Natural killer cell treated with Interleukin-12 subunit alpha and Interleukin-12 subunit beta and Interleukin-15 and Interleukin-18, amount 100 ng/mL, for 72 hours (primary cell): Measurements from ENCODE around the gene CIB1. TPM values are rescaled to one million over a fixed set of nuclear protein-coding genes. Genes with fewer than 3 reads are reported as not detected.

Experiments
- ATAC-seq, 2 donors: fragments of 150-1000 bp; cut with Tn5 transposase in 1 of 2; sonication (Bioruptor Pico), chemical (Tn5 transposase) in 1 of 2; 2 replicates each; pipeline ENCODE4 v1.10.0; 2021
- DNase-seq: peaks from one replicate; pipeline ENCODE4 v3.0.0; 2022; ENCODE audit warnings: low spot score
- H3K27ac Mint-ChIP-seq, 2 donors: 1 replicate in 1 of 2; 2 replicates in 1 of 2; pipeline ENCODE4 v1.8.0; 2022; ENCODE audit warnings: mixed read lengths in 2 of 2, mild to moderate bottlenecking in 1 of 2, moderate library complexity in 1 of 2
- H3K27me3 Mint-ChIP-seq, 2 donors: 1 replicate in 1 of 2; 2 replicates in 1 of 2; pipeline ENCODE4 v1.8.0; 2022; ENCODE audit warnings: mixed read lengths in 2 of 2
- H3K36me3 Mint-ChIP-seq: one replicate; pipeline ENCODE4 v1.8.0; 2022; ENCODE audit warnings: mixed read lengths
- H3K4me1 Mint-ChIP-seq, 2 donors: 1 replicate in 1 of 2; 2 replicates in 1 of 2; pipeline ENCODE4 v1.8.0; 2022; ENCODE audit warnings: low read depth in 2 of 2, mixed read lengths in 2 of 2, mild to moderate bottlenecking in 1 of 2
- H3K4me3 Mint-ChIP-seq: one replicate; pipeline ENCODE4 v1.8.0; 2022; ENCODE audit warnings: mixed read lengths
- H3K9me3 Mint-ChIP-seq: 2 replicates; pipeline ENCODE4 v1.8.0; 2022; ENCODE audit warnings: mixed read lengths
- total RNA-seq, 2 donors: library from RNA; stranded (reverse); gene quantifications; one replicate each; pipeline ENCODE4 v1.2.3, GENCODE V29; 2022

CIB1 gene
- total RNA-seq, 2 donors from 2014 or later = 86.1 to 119 TPM

GRCh38 chr15:90217671-90218394, 15.9 kb downstream of the CIB1 start:
- ATAC-seq (no peak), DNase-seq (no peak)
- Mint-ChIP-seq H3K36me3 (no peaks in the 10 kb centered on the region), H3K4me1 (peaks cover 0 to 7% of the 10 kb centered on the region in 2 donors), H3K27me3 (no peaks in the 10 kb centered on the region), H3K27ac (no peak overlapping the region), H3K4me3 (no peak overlapping the region), H3K9me3 (no peaks in the 10 kb centered on the region)

DNA sequence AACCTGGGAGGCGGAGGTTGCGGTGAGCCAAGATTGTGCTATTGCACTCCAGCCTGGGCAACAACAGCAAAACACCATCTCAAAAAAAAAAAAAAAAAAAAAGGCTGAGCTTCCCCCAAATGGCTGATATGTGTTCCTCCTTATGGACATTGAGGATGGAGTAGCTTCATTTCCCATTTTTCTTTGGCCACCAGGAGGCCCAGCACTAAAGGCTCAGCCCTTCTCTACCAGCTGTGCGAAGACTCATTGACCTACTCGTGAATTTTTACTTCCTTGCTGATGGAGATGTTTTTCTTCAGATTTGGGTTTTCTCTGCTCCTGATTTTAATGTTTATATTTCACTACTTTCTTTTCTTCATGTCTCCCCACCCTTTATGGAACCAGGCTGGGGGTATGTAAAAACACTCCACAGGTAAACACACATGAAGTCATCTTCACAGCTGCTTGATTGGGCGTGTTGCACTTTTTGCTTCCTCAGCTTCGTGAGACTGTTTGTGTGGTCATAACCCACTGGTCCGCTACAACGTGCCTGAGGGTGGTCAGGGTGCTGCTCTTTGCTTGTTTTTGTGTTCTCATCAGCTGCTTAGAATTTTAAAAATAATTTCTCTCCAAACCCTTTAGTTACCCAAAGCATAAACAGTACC, 19.1 kb downstream of the CIB1 start:
- no peaks in the 10 kb centered on the region for H3K9me3 Mint-ChIP-seq
- peak overlapping the region in 1 of 2 donors; percentile 45 for H3K27ac Mint-ChIP-seq
- DNase-seq = no peak
- H3K4me3 Mint-ChIP-seq = no peak overlapping the region
- no peak for ATAC-seq
- H3K27me3 Mint-ChIP-seq = no peaks in the 10 kb centered on the region
- peaks cover 12% of the 10 kb centered on the region in 2 donors for H3K4me1 Mint-ChIP-seq
- H3K36me3 Mint-ChIP-seq = peaks cover 6% of the 10 kb centered on the region

- Mint-ChIP-seq H3K27me3 (no peaks in the 10 kb centered on the region), H3K27ac (no peak overlapping the region), H3K4me1 (peaks cover 16% of the 10 kb centered on the region in 2 donors), H3K4me3 (no peak overlapping the region), H3K36me3 (peaks cover 7% of the 10 kb centered on the region), H3K9me3 (no peaks in the 10 kb centered on the region)
- ATAC-seq = no peak
- no peak for DNase-seq
Measured at GRCh38 chr15:90213818-90214204, 19.9 kb downstream of the CIB1 start.

GRCh38 chr15:90213122-90213817, 20.5 kb downstream of the CIB1 start:
- Mint-ChIP-seq H3K4me3 (no peak overlapping the region), H3K36me3 (peaks cover 7% of the 10 kb centered on the region), H3K27ac (no peak overlapping the region), H3K9me3 (no peaks in the 10 kb centered on the region), H3K4me1 (peaks cover 16% of the 10 kb centered on the region in 2 donors), H3K27me3 (no peaks in the 10 kb centered on the region)
- ATAC-seq (peak; percentile 21 to 44), DNase-seq (no peak)

DNA sequence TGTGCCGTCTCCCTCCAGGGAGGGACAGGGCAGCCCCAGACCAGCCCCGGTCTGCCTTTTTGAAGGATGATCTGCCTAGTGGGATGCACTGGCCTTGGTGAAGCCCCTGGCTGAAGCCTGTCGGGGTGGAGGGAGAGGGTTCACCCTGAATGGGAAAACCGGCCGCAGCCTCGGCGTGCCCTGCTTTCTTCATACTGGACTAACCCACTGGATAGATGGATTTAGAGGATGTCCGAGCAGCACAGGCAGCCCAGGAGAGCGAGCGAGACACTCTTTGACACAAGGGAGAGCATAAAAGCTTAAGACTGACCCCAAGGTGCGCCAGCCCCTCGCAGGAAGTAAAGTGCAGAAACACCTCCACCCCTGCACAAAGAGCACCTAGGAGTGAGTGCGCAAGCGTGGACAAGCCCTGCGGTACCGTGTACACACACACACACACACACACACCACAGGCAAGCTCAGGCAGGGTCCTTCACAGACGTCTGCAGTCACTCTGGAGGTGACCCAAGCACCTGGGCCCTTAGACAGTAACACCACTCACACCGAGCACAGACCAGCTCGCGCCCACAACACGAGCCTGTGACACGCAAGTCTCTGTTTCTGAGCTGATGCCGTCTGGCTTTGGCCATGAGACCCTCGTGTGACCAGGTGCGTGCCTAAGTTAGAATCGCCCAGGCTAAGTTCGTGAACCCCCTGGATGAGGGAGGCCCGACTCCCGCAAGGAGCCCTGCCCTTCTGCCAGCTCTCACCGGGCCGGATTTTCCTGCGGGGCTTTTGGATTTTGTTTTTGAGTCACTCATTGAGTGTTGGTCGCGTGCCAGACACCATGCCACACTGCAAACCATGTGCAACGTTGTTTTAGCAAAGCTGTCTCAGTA, 21.3 kb downstream of the CIB1 start:
- Mint-ChIP-seq H3K27ac (no peak overlapping the region), H3K9me3 (no peaks in the 10 kb centered on the region), H3K27me3 (no peaks in the 10 kb centered on the region)

GRCh38 chr15:90211440-90212143, 22.1 kb downstream of the CIB1 start:
- H3K4me3 Mint-ChIP-seq = no peak overlapping the region
- no peak overlapping the region for H3K27ac Mint-ChIP-seq
- peak in 1 of 2 donors; percentile 25 for ATAC-seq
- H3K9me3 Mint-ChIP-seq = no peaks in the 10 kb centered on the region
- H3K36me3 Mint-ChIP-seq = peaks cover 7% of the 10 kb centered on the region
- DNase-seq = no peak
- H3K27me3 Mint-ChIP-seq = no peaks in the 10 kb centered on the region
- peaks cover 16 to 17% of the 10 kb centered on the region in 2 donors for H3K4me1 Mint-ChIP-seq

More for the DNA sequence above, 21.3 kb downstream of the CIB1 start:
- H3K36me3 Mint-ChIP-seq = peaks cover 7% of the 10 kb centered on the region
- ATAC-seq (no peak), DNase-seq (no peak)
- no peak overlapping the region for H3K4me3 Mint-ChIP-seq
- H3K4me1 Mint-ChIP-seq = peaks cover 16% of the 10 kb centered on the region in 2 donors

- Mint-ChIP-seq H3K4me1 (peaks cover 18 to 20% of the 10 kb centered on the region in 2 donors), H3K27ac (no peak overlapping the region), H3K27me3 (no peaks in the 10 kb centered on the region), H3K9me3 (no peaks in the 10 kb centered on the region), H3K36me3 (peaks cover 7% of the 10 kb centered on the region), H3K4me3 (no peak overlapping the region)
- DNase-seq (no peak), ATAC-seq (no peak)
Measured at GRCh38 chr15:90211009-90211408, 22.7 kb downstream of the CIB1 start.

DNA sequence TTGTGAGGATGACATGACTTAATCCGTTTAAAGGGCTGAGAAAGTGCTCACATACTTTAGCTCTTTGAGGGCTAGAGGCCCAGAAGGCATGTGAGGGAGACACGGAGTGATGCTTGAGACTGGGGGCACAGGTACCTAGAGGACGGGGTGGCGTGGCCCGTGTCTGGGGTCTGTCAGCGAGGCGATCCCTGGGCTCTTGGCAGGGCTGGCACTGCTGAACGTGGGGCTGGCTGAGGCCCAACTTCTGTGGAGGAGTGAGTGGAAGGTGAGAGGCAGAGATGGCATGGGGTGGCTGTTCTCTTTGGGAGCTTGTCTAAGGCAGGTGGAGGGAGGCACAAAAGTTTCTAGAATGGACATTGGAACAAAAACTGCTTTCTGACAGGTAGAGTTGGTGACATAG, 23.1 kb downstream of the CIB1 start:
- Mint-ChIP-seq H3K4me1 (peaks cover 18 to 20% of the 10 kb centered on the region in 2 donors), H3K36me3 (peaks cover 7% of the 10 kb centered on the region), H3K27me3 (no peaks in the 10 kb centered on the region), H3K9me3 (no peaks in the 10 kb centered on the region), H3K4me3 (no peak overlapping the region), H3K27ac (no peak overlapping the region)
- no peak for ATAC-seq
- no peak for DNase-seq

- peak in 1 of 2 donors; percentile 56 for ATAC-seq
- no peaks in the 10 kb centered on the region for H3K27me3 Mint-ChIP-seq
- DNase-seq = no peak
- H3K4me1 Mint-ChIP-seq = peaks cover 14 to 20% of the 10 kb centered on the region in 2 donors
- H3K9me3 Mint-ChIP-seq = no peaks in the 10 kb centered on the region
- H3K27ac Mint-ChIP-seq = peak overlapping the region in 1 of 2 donors; percentile 77
- peak overlapping the region; percentile 67 for H3K4me3 Mint-ChIP-seq
- H3K36me3 Mint-ChIP-seq = peaks cover 7% of the 10 kb centered on the region
Measured at GRCh38 chr15:90209591-90209990, 24.1 kb downstream of the CIB1 start.

DNA sequence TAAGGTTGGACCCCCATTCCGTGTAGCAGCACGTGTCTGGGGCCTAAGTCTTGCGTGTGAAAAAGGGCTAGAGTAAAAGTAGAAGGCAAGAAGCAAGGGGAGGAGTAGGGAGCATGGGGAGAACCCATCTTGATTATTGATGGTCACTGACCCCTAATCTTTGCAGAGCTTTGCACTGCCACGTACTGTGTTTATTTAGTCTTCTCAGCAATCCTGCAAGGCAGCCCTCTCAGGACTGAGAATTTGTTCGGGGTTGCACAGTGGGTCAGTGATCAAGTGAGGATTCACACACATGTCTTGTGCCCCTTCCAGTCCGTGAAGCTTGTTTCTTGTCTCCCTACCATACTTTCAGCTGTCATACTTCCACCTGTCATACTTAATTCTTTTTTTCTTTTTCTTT, 25.4 kb downstream of the CIB1 start:
- Mint-ChIP-seq H3K27me3 (no peaks in the 10 kb centered on the region), H3K4me3 (no peak overlapping the region), H3K4me1 (peaks cover 14 to 20% of the 10 kb centered on the region in 2 donors), H3K36me3 (peaks cover 7% of the 10 kb centered on the region), H3K9me3 (no peaks in the 10 kb centered on the region), H3K27ac (no peak overlapping the region)
- no peak for DNase-seq
- ATAC-seq = no peak

GRCh38 chr15:90207252-90207651, 26.5 kb downstream of the CIB1 start:
- H3K9me3 Mint-ChIP-seq = no peaks in the 10 kb centered on the region
- no peak for ATAC-seq
- peaks cover 20 to 27% of the 10 kb centered on the region in 2 donors for H3K4me1 Mint-ChIP-seq
- peaks cover 0 to 2% of the 10 kb centered on the region in 2 donors for H3K27me3 Mint-ChIP-seq
- H3K36me3 Mint-ChIP-seq = peaks cover 7% of the 10 kb centered on the region
- H3K27ac Mint-ChIP-seq = no peak overlapping the region
- DNase-seq = no peak
- H3K4me3 Mint-ChIP-seq = no peak overlapping the region

GRCh38 chr15:90205886-90206285, 27.9 kb downstream of the CIB1 start:
- DNase-seq = no peak
- Mint-ChIP-seq H3K9me3 (no peaks in the 10 kb centered on the region), H3K27me3 (peaks cover 0 to 2% of the 10 kb centered on the region in 2 donors), H3K27ac (no peak overlapping the region), H3K4me1 (peaks cover 20 to 27% of the 10 kb centered on the region in 2 donors), H3K36me3 (peaks cover 7% of the 10 kb centered on the region), H3K4me3 (no peak overlapping the region)
- no peak for ATAC-seq
